ENCODE measurements around the gene CD164L2.
A peak's percentile ranks its signal among the peaks of the same experiment; 100 is the strongest.

The CD164L2 gene

DNA sequence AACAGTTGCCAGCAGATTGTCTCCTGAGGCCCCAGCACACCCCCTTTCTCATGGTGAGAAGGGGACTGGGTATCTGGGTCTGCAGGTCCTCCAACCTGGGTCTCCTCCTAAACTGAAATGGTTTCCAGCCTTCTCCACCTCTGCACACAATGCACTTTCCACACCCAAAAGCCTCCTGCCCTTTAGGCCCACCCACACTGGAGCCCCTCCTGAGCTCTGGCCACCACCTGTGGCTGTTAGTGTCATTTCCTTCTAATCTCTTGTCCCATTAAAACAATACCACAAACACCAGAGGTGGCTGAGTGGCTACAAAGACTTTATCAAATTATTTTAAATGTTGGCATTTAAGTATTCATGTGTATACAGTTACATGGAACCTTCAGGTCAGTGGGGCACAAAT lies 20.8 kb upstream of the CD164L2 start:
- no peaks in the 10 kb centered on the region for H3K9me2 ChIP-seq (replicated peaks; ENCODE audit: low read depth, low read length)
- peaks cover 22% of the 10 kb centered on the region; the same call in 1 of the 2 replicates for H3K36me3 ChIP-seq (ENCODE audit: insufficient read depth, low read length)
- no peaks in the 10 kb centered on the region for H3K27me3 ChIP-seq (ENCODE audit: insufficient read depth, low read length, poor library complexity, severe bottlenecking)
- no peaks in the 10 kb centered on the region; the same call in 1 of the 2 replicates for H3K79me2 ChIP-seq (ENCODE audit: insufficient read depth, low read length)
- TF ChIP-seq EZH2phosphoT487 (IDR thresholded peaks at IDR 0.05; ENCODE audit: borderline replicate concordance) (no peak), CTCF (conservative IDR thresholded peaks at IDR 0.05; ENCODE audit: low read length) (no peak)
- no peaks in the 10 kb centered on the region for H4K20me1 ChIP-seq (ENCODE audit: insufficient read depth, low read length, poor library complexity, severe bottlenecking)
- H3F3A ChIP-seq (ENCODE audit: low read depth), result peaks cover 20% of the 10 kb centered on the region; the same call in 1 of the 2 replicates
- peak overlapping the region; percentile 87 for H3K4me2 ChIP-seq (ENCODE audit: low read depth, low read length, poor library complexity, severe bottlenecking)
- peak overlapping the region; percentile 91 for H3K9ac ChIP-seq (ENCODE audit: low read depth, low read length, poor library complexity, severe bottlenecking)
- peaks cover 48% of the 10 kb centered on the region for H3K4me1 ChIP-seq (ENCODE audit: insufficient read depth, low read length, poor library complexity, severe bottlenecking)
- H3K4me3 ChIP-seq (ENCODE audit: low read length, poor library complexity, severe bottlenecking), result peak overlapping the region; percentile 71
- no peak overlapping the region for H2AFZ ChIP-seq (ENCODE audit: low read length)
- H3K9me3 ChIP-seq (ENCODE audit: insufficient read depth, low read depth, low read length), result no peaks in the 10 kb centered on the region

- H3F3A ChIP-seq (ENCODE audit: low read depth), result peaks cover 20% of the 10 kb centered on the region; the same call in 1 of the 2 replicates
- H2AFZ ChIP-seq (ENCODE audit: low read length), result no peak overlapping the region
- peak overlapping the region; percentile 91 for H3K9ac ChIP-seq (ENCODE audit: low read depth, low read length, poor library complexity, severe bottlenecking)
- H4K20me1 ChIP-seq (ENCODE audit: insufficient read depth, low read length, poor library complexity, severe bottlenecking), result no peaks in the 10 kb centered on the region
- H3K27me3 ChIP-seq (ENCODE audit: insufficient read depth, low read length, poor library complexity, severe bottlenecking), result no peaks in the 10 kb centered on the region
- H3K9me3 ChIP-seq (ENCODE audit: insufficient read depth, low read depth, low read length), result no peaks in the 10 kb centered on the region
- H3K4me1 ChIP-seq (ENCODE audit: insufficient read depth, low read length, poor library complexity, severe bottlenecking), result peaks cover 48% of the 10 kb centered on the region
- peaks cover 15% of the 10 kb centered on the region; the same call in 1 of the 2 replicates for H3K36me3 ChIP-seq (ENCODE audit: insufficient read depth, low read length)
- no peaks in the 10 kb centered on the region; the same call in 1 of the 2 replicates for H3K79me2 ChIP-seq (ENCODE audit: insufficient read depth, low read length)
- TF ChIP-seq EZH2phosphoT487 (IDR thresholded peaks at IDR 0.05; ENCODE audit: borderline replicate concordance) (no peak), CTCF (conservative IDR thresholded peaks at IDR 0.05; ENCODE audit: low read length) (peak; percentile 69)
- H3K4me3 ChIP-seq (ENCODE audit: low read length, poor library complexity, severe bottlenecking), result peak overlapping the region; percentile 71
- H3K4me2 ChIP-seq (ENCODE audit: low read depth, low read length, poor library complexity, severe bottlenecking), result peak overlapping the region; percentile 87
- no peaks in the 10 kb centered on the region for H3K9me2 ChIP-seq (replicated peaks; ENCODE audit: low read depth, low read length)
Measured at GRCh38 chr1:27403065-27403726, 20.1 kb upstream of the CD164L2 start.

- Histone ChIP-seq H3K9me2 (replicated peaks; ENCODE audit: low read depth, low read length) (no peaks in the 10 kb centered on the region), H3K79me2 (ENCODE audit: insufficient read depth, low read length) (no peaks in the 10 kb centered on the region; the same call in 1 of the 2 replicates), H3K9me3 (ENCODE audit: insufficient read depth, low read depth, low read length) (no peaks in the 10 kb centered on the region), H4K20me1 (ENCODE audit: insufficient read depth, low read length, poor library complexity, severe bottlenecking) (no peaks in the 10 kb centered on the region), H3K4me3 (ENCODE audit: low read length, poor library complexity, severe bottlenecking) (peak overlapping the region; percentile 71), H3K27me3 (ENCODE audit: insufficient read depth, low read length, poor library complexity, severe bottlenecking) (no peaks in the 10 kb centered on the region), H3K36me3 (ENCODE audit: insufficient read depth, low read length) (peaks cover 7% of the 10 kb centered on the region; the same call in 1 of the 2 replicates), H3K4me1 (ENCODE audit: insufficient read depth, low read length, poor library complexity, severe bottlenecking) (peaks cover 48% of the 10 kb centered on the region), H3K9ac (ENCODE audit: low read depth, low read length, poor library complexity, severe bottlenecking) (peak overlapping the region; percentile 91), H3K4me2 (ENCODE audit: low read depth, low read length, poor library complexity, severe bottlenecking) (peak overlapping the region; percentile 87), H3F3A (ENCODE audit: low read depth) (peaks cover 20% of the 10 kb centered on the region; the same call in 1 of the 2 replicates), H2AFZ (ENCODE audit: low read length) (no peak overlapping the region)
- TF ChIP-seq EZH2phosphoT487 (IDR thresholded peaks at IDR 0.05; ENCODE audit: borderline replicate concordance) (no peak), CTCF (conservative IDR thresholded peaks at IDR 0.05; ENCODE audit: low read length) (peak; percentile 56)
Measured at GRCh38 chr1:27402349-27402754, 19.2 kb upstream of the CD164L2 start.

All from Loucy (cell line).